Stimulated activated CD4-positive, alpha-beta T cell treated with anti-CD3 and anti-CD28 coated beads, TNF-alpha, amount 100 ng/mL, for 24 hours (primary cell): ENCODE results near the gene TRIM49B.
"Not testable (repeated sequence)": the region's sequence is repeated elsewhere in the genome, so short reads cannot be mapped to it uniquely, and the experiment has no call there.

Experiments used
- DNase-seq, 3 experiments: peaks; one replicate each; pipeline ENCODE4 v3.0.0-alpha.2; 2020; ENCODE audit warnings: low read depth in 3 of 3

The TRIM49B gene, protein sequence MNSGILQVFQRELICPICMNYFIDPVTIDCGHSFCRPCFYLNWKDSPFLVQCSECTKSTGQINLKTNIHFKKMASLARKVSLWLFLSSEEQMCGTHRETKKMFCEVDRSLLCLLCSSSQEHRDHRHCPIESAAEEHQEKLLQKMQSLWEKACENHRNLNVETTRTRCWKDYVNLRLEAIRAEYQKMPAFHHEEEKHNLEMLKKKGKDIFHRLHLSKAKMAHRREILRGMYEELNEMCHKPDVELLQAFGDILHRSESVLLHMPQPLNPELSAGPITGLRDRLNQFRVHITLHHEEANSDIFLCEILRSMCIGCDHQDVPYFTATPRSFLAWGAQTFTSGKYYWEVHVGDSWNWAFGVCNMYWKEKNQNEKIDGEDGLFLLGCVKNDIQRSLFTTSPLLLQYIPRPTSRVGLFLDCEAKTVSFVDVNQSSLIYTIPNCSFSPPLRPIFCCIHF

DNA sequence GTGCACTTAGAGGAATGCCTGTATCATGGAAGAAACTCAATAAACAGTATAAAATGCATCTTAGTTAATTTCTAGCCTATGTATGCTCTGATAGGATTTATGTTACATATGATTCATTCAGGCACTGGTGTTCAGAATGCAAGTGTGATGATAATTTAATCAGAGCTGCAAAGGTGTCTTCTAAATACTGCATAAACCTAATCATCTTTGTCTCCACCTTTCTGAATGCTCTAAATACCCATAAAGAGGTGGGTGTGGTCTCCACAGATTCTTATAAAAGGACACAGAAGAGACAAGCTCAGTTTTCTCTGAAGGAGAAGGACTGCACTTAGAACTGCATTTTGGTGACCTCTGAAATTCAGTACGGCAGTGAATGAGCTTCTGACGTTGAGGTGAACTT is at the start of gene TRIM49B:
TSS of gene TRIM49B (plus strand) at position 301 of the 400 bp plus-strand sequence. CDS start 2,777 bp downstream, outside the sequence.
- not testable (repeated sequence) for DNase-seq

GRCh38 chr11:48983785-48984184 is 44.8 kb upstream of the TRIM49B start, which contains the start of gene TRIM51G:
TSS of gene TRIM51G (minus strand) at chr11:48983885. CDS start at chr11:48981695, 2,190 bp downstream.
- not testable (repeated sequence) for DNase-seq

GRCh38 chr11:49048229-49048628 is 19.6 kb downstream of the TRIM49B start:
- DNase-seq = not testable (repeated sequence)

DNA sequence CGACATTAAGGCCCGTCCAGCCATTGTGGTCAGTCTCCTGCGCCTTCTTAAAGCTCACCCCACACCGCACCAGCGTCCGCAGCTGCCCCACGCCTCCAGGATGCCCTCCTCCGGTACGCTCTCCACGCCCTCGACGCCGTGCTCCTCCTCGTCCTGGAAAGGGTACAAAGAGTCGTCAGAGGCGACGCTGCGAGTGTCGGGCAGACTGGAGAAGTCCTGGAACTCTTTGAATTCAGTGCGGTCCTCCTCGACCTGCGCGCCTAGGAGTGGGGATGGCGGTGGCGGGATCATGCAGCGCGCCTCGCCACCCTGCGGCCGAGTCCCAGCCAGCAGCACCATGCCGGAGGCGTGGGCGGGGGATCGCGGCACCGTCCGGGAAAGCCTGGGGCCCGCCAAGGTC is 21.2 kb downstream of the TRIM49B start:
- not testable (repeated sequence) for DNase-seq

DNA sequence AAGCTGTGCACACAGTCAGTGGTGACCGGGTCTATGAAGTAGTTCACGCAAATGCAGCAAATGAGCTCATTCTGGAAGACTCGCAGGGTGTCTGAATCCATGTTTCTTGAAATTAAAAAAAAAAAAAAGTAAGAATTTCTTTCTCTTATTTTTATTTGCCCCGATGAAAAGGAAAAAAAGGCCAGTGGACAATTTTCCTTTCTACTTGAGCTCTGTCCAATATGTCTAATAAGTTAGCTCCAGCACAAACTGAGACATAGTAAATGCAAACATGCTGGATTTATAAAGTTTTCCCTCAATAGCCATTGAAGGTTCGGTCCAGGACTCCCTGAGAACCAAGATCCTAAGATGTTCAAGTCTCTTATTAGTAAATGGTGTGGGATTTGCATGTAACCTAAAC is 30.4 kb downstream of the TRIM49B start, which contains the start of gene TRIM64C:
TSS of gene TRIM64C (minus strand) at position 101 of the 400 bp plus-strand sequence. CDS start at position 101, 0 bp downstream.
- DNase-seq = not testable (repeated sequence)

GRCh38 chr11:49069897-49070296 is 41.3 kb downstream of the TRIM49B start:
- not testable (repeated sequence) for DNase-seq
